Measurements from ENCODE around the gene PITPNC1. TPM values are rescaled to one million over a fixed set of nuclear protein-coding genes. Genes with fewer than 3 reads are reported as not detected.

PITPNC1 gene
- total and polyA plus RNA-seq, 2 of the 13 experiments (the other 11 are each of a cell fraction or from before 2014, with no cell fraction given), result 4.1 to 5.7 TPM

DNA sequence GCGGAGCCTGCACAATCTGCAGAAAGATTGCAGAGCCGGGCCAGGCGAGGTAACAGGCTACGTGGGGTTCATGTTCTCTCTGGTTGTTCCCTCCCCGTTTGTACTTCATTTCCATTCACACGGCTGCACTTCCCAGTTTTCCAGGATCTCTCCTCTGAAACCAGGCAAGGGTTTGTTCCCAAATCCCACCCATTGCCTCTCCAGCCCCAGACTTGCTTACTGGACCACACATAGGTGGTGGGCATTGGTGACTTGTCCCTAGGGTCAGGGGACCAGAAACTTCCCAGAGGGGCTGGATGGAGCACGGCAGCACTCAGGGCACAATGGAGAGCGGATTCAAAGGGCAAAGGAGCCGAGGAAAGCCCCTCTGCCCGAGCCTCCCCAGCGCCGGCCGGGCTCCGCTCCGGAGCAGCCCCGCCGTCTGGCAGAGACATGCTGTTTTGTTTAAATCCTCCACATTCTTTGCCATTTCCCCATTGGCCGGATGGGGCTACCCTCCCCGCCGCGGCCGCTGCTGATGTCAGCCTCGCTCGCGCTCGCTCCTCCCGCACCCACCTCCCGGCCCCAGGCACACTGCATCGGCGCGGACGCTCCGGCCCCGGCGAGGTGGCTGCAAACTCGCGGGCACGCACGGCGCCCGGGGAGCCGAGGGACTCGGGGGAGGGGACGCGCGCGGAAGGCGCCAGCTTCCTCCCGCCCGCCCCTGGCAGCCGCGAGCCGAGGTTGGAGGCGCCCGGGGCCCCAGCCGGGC lies at the start of gene PITPNC1 (continued):
- TF ChIP-seq, protein P1, sequence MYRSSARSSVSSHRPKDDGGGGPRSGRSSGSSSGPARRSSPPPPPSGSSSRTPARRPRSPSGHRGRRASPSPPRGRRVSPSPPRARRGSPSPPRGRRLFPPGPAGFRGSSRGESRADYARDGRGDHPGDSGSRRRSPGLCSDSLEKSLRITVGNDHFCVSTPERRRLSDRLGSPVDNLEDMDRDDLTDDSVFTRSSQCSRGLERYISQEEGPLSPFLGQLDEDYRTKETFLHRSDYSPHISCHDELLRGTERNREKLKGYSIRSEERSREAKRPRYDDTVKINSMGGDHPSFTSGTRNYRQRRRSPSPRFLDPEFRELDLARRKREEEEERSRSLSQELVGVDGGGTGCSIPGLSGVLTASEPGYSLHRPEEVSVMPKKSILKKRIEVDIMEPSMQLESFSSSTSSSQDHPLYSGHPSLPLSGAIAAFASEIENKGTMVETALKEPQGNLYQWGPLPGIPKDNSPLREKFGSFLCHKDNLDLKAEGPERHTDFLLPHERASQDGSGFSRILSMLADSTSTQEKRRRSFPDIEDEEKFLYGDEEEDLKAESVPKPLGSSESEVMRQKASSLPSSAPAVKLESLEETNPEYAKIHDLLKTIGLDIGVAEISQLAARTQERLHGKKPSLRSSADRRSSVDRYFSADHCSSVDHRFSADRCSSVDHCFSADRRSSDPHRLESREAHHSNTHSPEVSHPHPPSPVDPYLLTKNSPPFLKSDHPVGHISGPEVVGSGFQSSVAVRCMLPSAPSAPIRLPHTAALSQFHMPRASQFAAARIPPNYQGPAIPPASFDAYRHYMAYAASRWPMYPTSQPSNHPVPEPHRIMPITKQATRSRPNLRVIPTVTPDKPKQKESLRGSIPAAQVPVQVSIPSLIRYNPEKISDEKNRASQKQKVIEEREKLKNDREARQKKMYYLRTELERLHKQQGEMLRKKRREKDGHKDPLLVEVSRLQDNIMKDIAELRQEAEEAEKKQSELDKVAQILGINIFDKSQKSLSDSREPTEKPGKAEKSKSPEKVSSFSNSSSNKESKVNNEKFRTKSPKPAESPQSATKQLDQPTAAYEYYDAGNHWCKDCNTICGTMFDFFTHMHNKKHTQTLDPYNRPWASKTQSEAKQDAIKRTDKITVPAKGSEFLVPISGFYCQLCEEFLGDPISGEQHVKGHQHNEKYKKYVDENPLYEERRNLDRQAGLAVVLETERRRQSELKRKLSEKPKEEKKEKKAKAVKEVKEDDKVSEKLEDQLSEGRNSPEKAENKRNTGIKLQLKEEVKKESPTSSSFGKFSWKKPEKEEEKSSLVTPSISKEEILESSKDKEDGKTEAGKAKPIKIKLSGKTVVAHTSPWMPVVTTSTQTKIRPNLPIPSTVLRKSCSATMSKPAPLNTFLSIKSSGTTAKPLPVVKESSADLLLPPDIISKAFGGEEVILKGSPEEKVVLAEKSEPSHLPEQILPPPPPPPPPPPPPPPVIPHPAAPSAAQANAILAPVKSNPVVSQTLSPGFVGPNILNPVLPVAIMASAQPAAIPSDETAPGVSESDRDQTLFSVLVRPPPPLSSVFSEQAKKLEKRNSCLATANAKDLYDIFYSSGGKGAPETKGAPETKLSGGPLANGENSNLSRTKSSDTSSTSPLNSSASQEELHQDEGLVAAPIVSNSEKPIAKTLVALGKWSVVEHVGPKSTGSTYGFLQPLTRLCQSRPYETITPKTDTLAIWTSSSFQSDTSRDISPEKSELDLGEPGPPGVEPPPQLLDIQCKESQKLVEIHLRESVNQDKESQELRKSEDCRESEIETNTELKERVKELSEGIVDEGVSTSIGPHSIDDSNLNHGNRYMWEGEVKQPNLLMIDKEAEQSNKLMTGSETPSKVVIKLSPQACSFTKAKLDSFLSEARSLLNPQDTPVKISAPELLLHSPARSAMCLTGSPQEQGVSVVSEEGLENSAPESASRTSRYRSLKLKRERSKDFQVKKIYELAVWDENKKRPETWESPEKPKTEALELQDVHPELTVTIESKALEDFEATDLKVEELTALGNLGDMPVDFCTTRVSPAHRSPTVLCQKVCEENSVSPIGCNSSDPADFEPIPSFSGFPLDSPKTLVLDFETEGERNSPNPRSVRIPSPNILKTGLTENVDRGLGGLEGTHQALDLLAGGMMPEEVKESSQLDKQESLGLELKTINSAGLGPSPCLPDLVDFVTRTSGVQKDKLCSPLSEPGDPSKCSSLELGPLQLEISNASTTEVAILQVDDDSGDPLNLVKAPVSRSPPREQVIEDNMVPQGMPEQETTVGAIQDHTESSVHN (CRISPR knock-in tag; IDR thresholded peaks at IDR 0.05), result no peak
- TF ChIP-seq KMT2B (CRISPR knock-in tag; IDR thresholded peaks at IDR 0.05) (no peak; the same call in 1 of the 2 replicates), ZNF776 (CRISPR knock-in tag; IDR thresholded peaks at IDR 0.05) (0 out of 2 replicates have a peak, but pooled peaks have one; percentile 73), ZBTB7A (CRISPR knock-in tag; IDR thresholded peaks at IDR 0.05) (peak; percentile 63; the same call in 1 of the 2 replicates), ARHGAP35 (CRISPR knock-in tag; IDR thresholded peaks at IDR 0.05; ENCODE audit: borderline replicate concordance) (peak; percentile 14; the same call in 1 of the 2 replicates), CHD4 (IDR thresholded peaks at IDR 0.05; ENCODE audit: borderline replicate concordance, low read length) (no peak), MAZ (IDR thresholded peaks at IDR 0.05; ENCODE audit: borderline replicate concordance, low read depth, low read length) (no peak), MAZ (CRISPR knock-in tag; IDR thresholded peaks at IDR 0.05; ENCODE audit: low read depth) (peak; percentile 83), JUNB (CRISPR knock-in tag; IDR thresholded peaks at IDR 0.05; ENCODE audit: borderline replicate concordance) (no peak)
- TF ChIP-seq, protein P2, sequence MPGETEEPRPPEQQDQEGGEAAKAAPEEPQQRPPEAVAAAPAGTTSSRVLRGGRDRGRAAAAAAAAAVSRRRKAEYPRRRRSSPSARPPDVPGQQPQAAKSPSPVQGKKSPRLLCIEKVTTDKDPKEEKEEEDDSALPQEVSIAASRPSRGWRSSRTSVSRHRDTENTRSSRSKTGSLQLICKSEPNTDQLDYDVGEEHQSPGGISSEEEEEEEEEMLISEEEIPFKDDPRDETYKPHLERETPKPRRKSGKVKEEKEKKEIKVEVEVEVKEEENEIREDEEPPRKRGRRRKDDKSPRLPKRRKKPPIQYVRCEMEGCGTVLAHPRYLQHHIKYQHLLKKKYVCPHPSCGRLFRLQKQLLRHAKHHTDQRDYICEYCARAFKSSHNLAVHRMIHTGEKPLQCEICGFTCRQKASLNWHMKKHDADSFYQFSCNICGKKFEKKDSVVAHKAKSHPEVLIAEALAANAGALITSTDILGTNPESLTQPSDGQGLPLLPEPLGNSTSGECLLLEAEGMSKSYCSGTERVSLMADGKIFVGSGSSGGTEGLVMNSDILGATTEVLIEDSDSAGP (CRISPR knock-in tag; IDR thresholded peaks at IDR 0.05; ENCODE audit: borderline replicate concordance), result peak; percentile 69; the same call in 1 of the 2 replicates
- TF ChIP-seq, protein P3, sequence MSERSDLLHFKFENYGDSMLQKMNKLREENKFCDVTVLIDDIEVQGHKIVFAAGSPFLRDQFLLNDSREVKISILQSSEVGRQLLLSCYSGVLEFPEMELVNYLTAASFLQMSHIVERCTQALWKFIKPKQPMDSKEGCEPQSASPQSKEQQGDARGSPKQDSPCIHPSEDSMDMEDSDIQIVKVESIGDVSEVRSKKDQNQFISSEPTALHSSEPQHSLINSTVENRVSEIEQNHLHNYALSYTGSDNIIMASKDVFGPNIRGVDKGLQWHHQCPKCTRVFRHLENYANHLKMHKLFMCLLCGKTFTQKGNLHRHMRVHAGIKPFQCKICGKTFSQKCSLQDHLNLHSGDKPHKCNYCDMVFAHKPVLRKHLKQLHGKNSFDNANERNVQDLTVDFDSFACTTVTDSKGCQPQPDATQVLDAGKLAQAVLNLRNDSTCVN (CRISPR knock-in tag; IDR thresholded peaks at IDR 0.05; ENCODE audit: borderline replicate concordance), result no peak
